Skeletal muscle satellite cell (primary cell): ENCODE measurements around the gene NUDT3.

ENCODE experiments used
- H3K27me3 ChIP-seq: 2 replicates; pipeline ENCODE4 v1.7.0; 2013; ENCODE audit warnings: low read length; ENCODE audit not compliant: control insufficient read depth, insufficient read depth
- H3K36me3 ChIP-seq: 2 replicates; pipeline ENCODE4 v1.7.0; 2013; ENCODE audit warnings: mild to moderate bottlenecking, control low read depth, low read length; ENCODE audit not compliant: insufficient read depth
- H3K4me1 ChIP-seq: 2 replicates; pipeline ENCODE4 v1.7.0; 2013; ENCODE audit warnings: low read length; ENCODE audit not compliant: control insufficient read depth, insufficient read depth
- H3K4me2 ChIP-seq: 2 replicates; pipeline ENCODE4 v1.7.0; 2013; ENCODE audit warnings: mild to moderate bottlenecking, low read length
- H3K4me3 ChIP-seq: 2 replicates; pipeline ENCODE4 v1.7.0; 2013; ENCODE audit warnings: low read length
- H3K9ac ChIP-seq: 2 replicates; pipeline ENCODE4 v1.7.0; 2013; ENCODE audit warnings: mild to moderate bottlenecking, low read depth, low read length, moderate library complexity
- H3K9me3 ChIP-seq: replicated peaks from 2 replicates; pipeline ENCODE4 v1.7.0; 2013; ENCODE audit warnings: mild to moderate bottlenecking, control low read depth, low read length

The NUDT3 gene

GRCh38 chr6:34391473-34391785 lies 1.0 kb downstream of the NUDT3 start:
- no peaks in the 10 kb centered on the region for H3K9me3 ChIP-seq
- peak overlapping the region; percentile 92 for H3K4me3 ChIP-seq
- H3K9ac ChIP-seq, result peak overlapping the region; percentile 89
- peaks cover 15% of the 10 kb centered on the region for H3K4me1 ChIP-seq
- H3K27me3 ChIP-seq, result no peaks in the 10 kb centered on the region
- peak overlapping the region; percentile 88 for H3K4me2 ChIP-seq
- no peaks in the 10 kb centered on the region for H3K36me3 ChIP-seq

- Histone ChIP-seq H3K4me3 (peak overlapping the region; percentile 92), H3K36me3 (no peaks in the 10 kb centered on the region), H3K9ac (peak overlapping the region; percentile 89), H3K4me2 (peak overlapping the region; percentile 88), H3K9me3 (no peaks in the 10 kb centered on the region), H3K27me3 (no peaks in the 10 kb centered on the region), H3K4me1 (peaks cover 22% of the 10 kb centered on the region)
Measured at GRCh38 chr6:34390531-34391472, 1.7 kb downstream of the NUDT3 start.

GRCh38 chr6:34389034-34389433 lies 3.4 kb downstream of the NUDT3 start:
- H3K36me3 ChIP-seq, result no peaks in the 10 kb centered on the region
- no peak overlapping the region for H3K4me3 ChIP-seq
- H3K9me3 ChIP-seq, result no peaks in the 10 kb centered on the region
- H3K4me2 ChIP-seq, result no peak overlapping the region
- peaks cover 31% of the 10 kb centered on the region for H3K4me1 ChIP-seq
- H3K27me3 ChIP-seq, result no peaks in the 10 kb centered on the region
- H3K9ac ChIP-seq, result no peak overlapping the region

GRCh38 chr6:34388421-34388820 lies 4.0 kb downstream of the NUDT3 start:
- Histone ChIP-seq H3K36me3 (no peaks in the 10 kb centered on the region), H3K9me3 (no peaks in the 10 kb centered on the region), H3K4me3 (no peak overlapping the region), H3K9ac (no peak overlapping the region), H3K27me3 (no peaks in the 10 kb centered on the region), H3K4me2 (no peak overlapping the region), H3K4me1 (peaks cover 38% of the 10 kb centered on the region)

GRCh38 chr6:34386316-34387137 lies 5.9 kb downstream of the NUDT3 start:
- Histone ChIP-seq H3K9me3 (no peaks in the 10 kb centered on the region), H3K4me1 (peaks cover 40% of the 10 kb centered on the region), H3K36me3 (no peaks in the 10 kb centered on the region), H3K27me3 (no peaks in the 10 kb centered on the region), H3K9ac (no peak overlapping the region), H3K4me2 (no peak overlapping the region), H3K4me3 (no peak overlapping the region)

- Histone ChIP-seq H3K4me1 (peaks cover 45% of the 10 kb centered on the region), H3K4me2 (no peak overlapping the region), H3K4me3 (no peak overlapping the region)
Measured at GRCh38 chr6:34385793-34386195, 6.7 kb downstream of the NUDT3 start.

GRCh38 chr6:34384321-34385153 lies 7.9 kb downstream of the NUDT3 start:
- H3K4me3 ChIP-seq, result no peak overlapping the region
- no peaks in the 10 kb centered on the region for H3K36me3 ChIP-seq
- no peaks in the 10 kb centered on the region for H3K9me3 ChIP-seq
- H3K9ac ChIP-seq, result no peak overlapping the region
- no peaks in the 10 kb centered on the region for H3K27me3 ChIP-seq
- no peak overlapping the region for H3K4me2 ChIP-seq
- peaks cover 41% of the 10 kb centered on the region for H3K4me1 ChIP-seq

More at GRCh38 chr6:34385793-34386195, 6.7 kb downstream of the NUDT3 start:
- no peaks in the 10 kb centered on the region for H3K36me3 ChIP-seq
- no peaks in the 10 kb centered on the region for H3K27me3 ChIP-seq
- no peaks in the 10 kb centered on the region for H3K9me3 ChIP-seq
- no peak overlapping the region for H3K9ac ChIP-seq

GRCh38 chr6:34383656-34384320 lies 8.7 kb downstream of the NUDT3 start:
- H3K4me3 ChIP-seq, result no peak overlapping the region
- H3K9me3 ChIP-seq, result no peaks in the 10 kb centered on the region
- no peak overlapping the region for H3K4me2 ChIP-seq
- H3K27me3 ChIP-seq, result no peaks in the 10 kb centered on the region
- H3K9ac ChIP-seq, result no peak overlapping the region
- peaks cover 41% of the 10 kb centered on the region for H3K4me1 ChIP-seq
- H3K36me3 ChIP-seq, result no peaks in the 10 kb centered on the region

GRCh38 chr6:34383161-34383631 lies 9.3 kb downstream of the NUDT3 start:
- no peak overlapping the region for H3K4me2 ChIP-seq
- no peaks in the 10 kb centered on the region for H3K9me3 ChIP-seq
- no peaks in the 10 kb centered on the region for H3K27me3 ChIP-seq
- H3K4me1 ChIP-seq, result peaks cover 46% of the 10 kb centered on the region
- no peak overlapping the region for H3K4me3 ChIP-seq
- no peak overlapping the region for H3K9ac ChIP-seq
- no peaks in the 10 kb centered on the region for H3K36me3 ChIP-seq

- no peaks in the 10 kb centered on the region for H3K36me3 ChIP-seq
- H3K27me3 ChIP-seq, result no peaks in the 10 kb centered on the region
- H3K4me1 ChIP-seq, result peaks cover 41% of the 10 kb centered on the region
- H3K4me2 ChIP-seq, result no peak overlapping the region
- H3K9ac ChIP-seq, result no peak overlapping the region
- H3K9me3 ChIP-seq, result no peaks in the 10 kb centered on the region
- H3K4me3 ChIP-seq, result no peak overlapping the region
Measured at GRCh38 chr6:34381081-34381480, 11.4 kb downstream of the NUDT3 start.
